Epithelial cell of umbilical artery (primary cell): ENCODE measurements around the gene DST. TPM values are rescaled to one million over a fixed set of nuclear protein-coding genes. Genes with fewer than 3 reads are reported as not detected.

Experiments used
- total RNA-seq: library from RNA; depleted of rRNA; stranded (reverse); fragments of >200 nt; gene quantifications from 2 replicates; pipeline ENCODE4 v1.2.3, GENCODE V29; 2014

Gene DST
- total RNA-seq: 210 and 217 TPM in 2 replicates

GRCh38 chr6:56642366-56643261, at the start of gene DST:
TSS of gene DST (minus strand) at chr6:56642889.

